ENCODE measurements around the gene AIM2. TPM values are rescaled to one million over a fixed set of nuclear protein-coding genes. Genes with fewer than 3 reads are reported as not detected.

The AIM2 gene
- total RNA-seq, 6 donors from 2014 or later = 0.80 to 5.5 (median 2.7) TPM; not detected in 1

- Histone ChIP-seq H3K4me1 (peaks cover 12 to 27% (median 21%) of the 10 kb centered on the region in 4 donors), H3K9me3 (peaks cover 0 to 4% (median 0%) of the 10 kb centered on the region in 4 donors), H3K4me3 (no peak overlapping the region), H3K27me3 (no peaks in the 10 kb centered on the region), H3K27ac (no peak overlapping the region), H3K36me3 (peaks cover under 1 to 61% (median 8%) of the 10 kb centered on the region in 4 donors)
- WGBS, 2 donors = 97 to 98% methylated on average over 7 of the region's 7 CpGs
- peak in 1 of 2 donors; percentile 41 for DNase-seq
- TF ChIP-seq CTCF (IDR thresholded peaks at IDR 0.05) (no peak), POLR2AphosphoS5 (IDR thresholded peaks at IDR 0.05) (no peak), POLR2A (IDR thresholded peaks at IDR 0.05) (no peak), EP300 (IDR thresholded peaks at IDR 0.05) (no peak)
- ATAC-seq (ENCODE audit: low FRiP score in 2 of 2) = no peak
Observed at GRCh38 chr1:159025043-159025442, 51.5 kb downstream of the AIM2 start.

GRCh38 chr1:159023723-159024122, 52.8 kb downstream of the AIM2 start:
- WGBS, 2 donors = 74 to 85% methylated on average over 10 of the region's 10 CpGs
- Histone ChIP-seq H3K27me3 (no peaks in the 10 kb centered on the region), H3K36me3 (peaks cover 3 to 67% (median 14%) of the 10 kb centered on the region in 4 donors), H3K4me1 (peaks cover 12 to 29% (median 21%) of the 10 kb centered on the region in 4 donors), H3K9me3 (no peaks in the 10 kb centered on the region), H3K4me3 (no peak overlapping the region), H3K27ac (no peak overlapping the region)
- DNase-seq (no peak), ATAC-seq (ENCODE audit: low FRiP score in 2 of 2) (no peak)
- no peak for TF ChIP-seq CTCF (IDR thresholded peaks at IDR 0.05)
- TF ChIP-seq POLR2A (IDR thresholded peaks at IDR 0.05) = no peak
- TF ChIP-seq EP300 (IDR thresholded peaks at IDR 0.05) = no peak
- no peak for TF ChIP-seq POLR2AphosphoS5 (IDR thresholded peaks at IDR 0.05)

- Histone ChIP-seq H3K4me1 (peaks cover 35 to 66% (median 42%) of the 10 kb centered on the region in 4 donors), H3K36me3 (peaks cover 6 to 47% (median 27%) of the 10 kb centered on the region in 4 donors), H3K27ac (peak overlapping the region; percentile 37 to 91 (median 63)), H3K27me3 (no peaks in the 10 kb centered on the region), H3K4me3 (peak overlapping the region in 1 of 4 donors; percentile 15), H3K9me3 (no peaks in the 10 kb centered on the region)
- peak in 2 of 4 donors; percentile 43 to 92 for TF ChIP-seq EP300 (IDR thresholded peaks at IDR 0.05)
- peak in 1 of 4 donors; percentile 70 for TF ChIP-seq POLR2A (IDR thresholded peaks at IDR 0.05)
- TF ChIP-seq CTCF (IDR thresholded peaks at IDR 0.05) = peak in 2 of 6 experiments; percentile 15 to 29
- TF ChIP-seq POLR2AphosphoS5 (IDR thresholded peaks at IDR 0.05) = peak; percentile 79 to 88
- peak; percentile 96 to 97 for ATAC-seq (ENCODE audit: low FRiP score in 2 of 2)
- peak in 1 of 2 donors; percentile 90 for DNase-seq
- 32 to 45% methylated on average over 4 of the region's 4 CpGs for WGBS, 2 donors
Observed at GRCh38 chr1:159015440-159015909, 61.1 kb downstream of the AIM2 start.

GRCh38 chr1:159014851-159015250, 61.7 kb downstream of the AIM2 start:
- Histone ChIP-seq H3K36me3 (peaks cover 4 to 40% (median 23%) of the 10 kb centered on the region in 4 donors), H3K27me3 (no peaks in the 10 kb centered on the region), H3K4me1 (peaks cover 35 to 66% (median 42%) of the 10 kb centered on the region in 4 donors), H3K27ac (peak overlapping the region; percentile 12 to 91 (median 63)), H3K4me3 (peak overlapping the region in 1 of 4 donors; percentile 15), H3K9me3 (no peaks in the 10 kb centered on the region)
- TF ChIP-seq EP300 (IDR thresholded peaks at IDR 0.05) (no peak), POLR2A (IDR thresholded peaks at IDR 0.05) (no peak), CTCF (IDR thresholded peaks at IDR 0.05) (no peak), POLR2AphosphoS5 (IDR thresholded peaks at IDR 0.05) (no peak)
- WGBS, 2 donors = 77 to 88% methylated on average over 3 of the region's 3 CpGs
- DNase-seq (no peak), ATAC-seq (ENCODE audit: low FRiP score in 2 of 2) (no peak)

All from upper lobe of left lung (tissue), 6 donors.